ENCODE data around the gene ADCK1. TPM values are rescaled to one million over a fixed set of nuclear protein-coding genes. Genes with fewer than 3 reads are reported as not detected.
"Not testable (repeated sequence)": the region's sequence is repeated elsewhere in the genome, so short reads cannot be mapped to it uniquely, and the experiment has no call there.

Gene ADCK1
- total and polyA plus RNA-seq, 4 experiments from 2014 or later, result 5.2 to 12.0 (median 5.4) TPM

GRCh38 chr14:77915390-77915789 is 115.5 kb downstream of the ADCK1 start:
- H3K9me3 ChIP-seq (ENCODE audit: control insufficient read depth in 1 of 2, low read length in 2 of 2); CTCF ChIA-PET (ENCODE audit: partially characterized antibody); H3K27ac ChIP-seq (ENCODE audit: low read depth, low read length); intact Hi-C loops (cut with micrococcal nuclease); H3K9me3 Mint-ChIP-seq; H3K27me3 ChIP-seq (ENCODE audit: insufficient read depth, low read length); H3K4me3 Mint-ChIP-seq; H3K27ac Mint-ChIP-seq; DNase-seq; POLR2A ChIA-PET (ENCODE audit: partially characterized antibody); H3K4me3 ChIP-seq (ENCODE audit: low read length in 2 of 2); H3K4me1 Mint-ChIP-seq; H3K27me3 Mint-ChIP-seq; H3K4me1 ChIP-seq (ENCODE audit: insufficient read depth, low read length); H3K36me3 ChIP-seq (ENCODE audit: insufficient read depth, low read length): not testable (repeated sequence)
- peaks cover 7 to 24% of the 10 kb centered on the region in 2 donors for H3K36me3 Mint-ChIP-seq

DNA sequence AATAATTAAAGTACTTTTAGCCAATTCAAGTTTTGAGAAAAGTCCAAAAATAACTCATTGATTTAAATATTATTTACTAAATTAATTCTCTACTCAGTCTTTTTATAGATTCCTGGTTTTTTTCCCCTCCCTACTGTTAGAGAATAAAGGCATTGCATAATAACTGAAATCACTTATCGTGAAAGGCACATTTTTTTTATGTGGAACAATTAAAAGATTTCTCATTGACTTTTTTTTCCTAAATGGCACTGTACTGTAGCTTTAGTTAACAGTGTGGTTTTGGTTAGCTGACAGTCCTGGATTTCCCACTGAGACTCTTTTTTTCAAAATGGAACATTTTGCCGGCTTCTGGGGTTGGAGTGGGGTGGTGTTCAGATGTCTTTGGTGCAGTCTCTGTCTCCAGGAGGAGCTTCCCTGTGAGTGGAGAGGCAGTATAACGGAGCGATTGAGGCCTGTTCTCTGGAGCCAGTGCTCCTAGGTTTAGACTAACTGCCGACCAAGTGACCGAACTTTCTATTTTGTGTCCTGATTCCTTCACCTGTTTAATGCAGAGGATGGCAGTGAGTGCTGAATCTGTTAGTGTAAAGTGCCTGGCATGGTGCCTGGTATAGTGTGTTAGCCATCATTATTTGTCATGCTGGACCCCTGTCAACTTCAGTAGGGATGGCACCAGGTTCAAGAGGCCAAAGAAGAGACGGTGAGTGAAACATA is 117.7 kb downstream of the ADCK1 start:
- Histone ChIP-seq H3K27ac (ENCODE audit: low read depth, low read length) (no peak overlapping the region), H3K4me1 (ENCODE audit: insufficient read depth, low read length) (no peaks in the 10 kb centered on the region), H3K36me3 (ENCODE audit: insufficient read depth, low read length) (no peaks in the 10 kb centered on the region), H3K27me3 (ENCODE audit: insufficient read depth, low read length) (no peaks in the 10 kb centered on the region), H3K4me3 (ENCODE audit: low read length in 2 of 2) (no peak overlapping the region), H3K9me3 (ENCODE audit: control insufficient read depth in 1 of 2, low read length in 2 of 2) (no peaks in the 10 kb centered on the region)
- Mint-ChIP-seq H3K9me3 (peaks cover 0 to 5% (median 0%) of the 10 kb centered on the region in 8 donors), H3K4me3 (no peak overlapping the region), H3K4me1 (no peaks in the 10 kb centered on the region), H3K36me3 (peaks cover 7 to 16% of the 10 kb centered on the region in 2 donors), H3K27ac (peak overlapping the region in 1 of 7 donors; percentile 20), H3K27me3 (no peaks in the 10 kb centered on the region)
- CTCF ChIA-PET (ENCODE audit: partially characterized antibody), result no interaction called here
- intact Hi-C loops (cut with micrococcal nuclease), result no loop called here
- DNase-seq, result no peak
- POLR2A ChIA-PET (ENCODE audit: partially characterized antibody), result no interaction called here

DNA sequence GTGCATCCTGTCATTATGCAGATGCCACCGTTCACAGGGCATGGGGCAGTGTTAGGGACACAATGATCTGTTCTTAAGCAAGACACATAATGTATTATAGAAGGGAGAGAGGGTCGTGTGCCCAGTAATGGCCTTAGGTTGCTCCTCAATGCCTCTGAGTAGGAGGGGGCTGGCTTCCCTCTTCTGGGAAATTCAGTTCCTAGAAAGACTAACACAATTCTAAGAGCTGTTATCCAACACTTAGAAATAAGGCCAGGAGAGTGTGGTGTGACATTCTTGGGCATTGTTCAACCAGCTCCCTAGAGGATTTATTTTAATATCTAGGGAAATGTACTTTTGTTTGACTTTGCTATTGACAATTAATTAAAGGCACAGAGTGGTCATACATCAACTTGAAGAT is 118.5 kb downstream of the ADCK1 start:
- Histone ChIP-seq H3K36me3 (ENCODE audit: insufficient read depth, low read length) (no peaks in the 10 kb centered on the region), H3K9me3 (ENCODE audit: control insufficient read depth in 1 of 2, low read length in 2 of 2) (no peaks in the 10 kb centered on the region), H3K27me3 (ENCODE audit: insufficient read depth, low read length) (no peaks in the 10 kb centered on the region), H3K4me1 (ENCODE audit: insufficient read depth, low read length) (no peaks in the 10 kb centered on the region), H3K4me3 (ENCODE audit: low read length in 2 of 2) (no peak overlapping the region), H3K27ac (ENCODE audit: low read depth, low read length) (no peak overlapping the region)
- intact Hi-C loops (cut with micrococcal nuclease), result no loop called here
- H3K4me1 Mint-ChIP-seq, result no peaks in the 10 kb centered on the region
- CTCF ChIA-PET (ENCODE audit: partially characterized antibody), result interaction anchor here (1.0 kb wide), 1 partner anchor 17 kb away, joined by 3 read pairs; no protein-coding TSS in a partner anchor
- POLR2A ChIA-PET (ENCODE audit: partially characterized antibody), result no interaction called here
- H3K4me3 Mint-ChIP-seq, result no peak overlapping the region
- no peaks in the 10 kb centered on the region for H3K27me3 Mint-ChIP-seq
- DNase-seq, result no peak
- H3K9me3 Mint-ChIP-seq, result peaks cover 0 to 5% (median 0%) of the 10 kb centered on the region in 8 donors
- H3K36me3 Mint-ChIP-seq, result peaks cover 7 to 16% of the 10 kb centered on the region in 2 donors
- no peak overlapping the region for H3K27ac Mint-ChIP-seq

- H3K27me3 Mint-ChIP-seq, result no peaks in the 10 kb centered on the region
- no peak for DNase-seq
- no peaks in the 10 kb centered on the region for H3K27me3 ChIP-seq (ENCODE audit: insufficient read depth, low read length)
- no peak overlapping the region for H3K4me3 ChIP-seq (ENCODE audit: low read length in 2 of 2)
- no peaks in the 10 kb centered on the region for H3K4me1 ChIP-seq (ENCODE audit: insufficient read depth, low read length)
- H3K9me3 ChIP-seq (ENCODE audit: control insufficient read depth in 1 of 2, low read length in 2 of 2), result no peaks in the 10 kb centered on the region
- H3K27ac ChIP-seq (ENCODE audit: low read depth, low read length), result no peak overlapping the region
- ChIA-PET POLR2A (ENCODE audit: partially characterized antibody) (no interaction called here), CTCF (ENCODE audit: partially characterized antibody) (no interaction called here)
- no peaks in the 10 kb centered on the region for H3K36me3 ChIP-seq (ENCODE audit: insufficient read depth, low read length)
- H3K4me1 Mint-ChIP-seq, result no peaks in the 10 kb centered on the region
- H3K4me3 Mint-ChIP-seq, result no peak overlapping the region
- H3K9me3 Mint-ChIP-seq, result peaks cover 0 to 5% (median 0%) of the 10 kb centered on the region in 8 donors
- H3K27ac Mint-ChIP-seq, result no peak overlapping the region
- H3K36me3 Mint-ChIP-seq, result peaks cover 7 to 18% of the 10 kb centered on the region in 2 donors
- intact Hi-C loops (cut with micrococcal nuclease), result no loop called here
Observed at GRCh38 chr14:77920312-77920711, 120.4 kb downstream of the ADCK1 start.

- no peak for DNase-seq
- H3K4me1 Mint-ChIP-seq, result no peaks in the 10 kb centered on the region
- H3K9me3 Mint-ChIP-seq, result peaks cover 0 to 5% (median 0%) of the 10 kb centered on the region in 8 donors
- H3K27me3 ChIP-seq (ENCODE audit: insufficient read depth, low read length), result no peaks in the 10 kb centered on the region
- intact Hi-C loops (cut with micrococcal nuclease), result no loop called here
- ChIA-PET POLR2A (ENCODE audit: partially characterized antibody) (no interaction called here), CTCF (ENCODE audit: partially characterized antibody) (no interaction called here)
- peaks cover 8 to 29% of the 10 kb centered on the region in 2 donors for H3K36me3 Mint-ChIP-seq
- no peak overlapping the region for H3K27ac ChIP-seq (ENCODE audit: low read depth, low read length)
- no peaks in the 10 kb centered on the region for H3K36me3 ChIP-seq (ENCODE audit: insufficient read depth, low read length)
- no peaks in the 10 kb centered on the region for H3K27me3 Mint-ChIP-seq
- H3K4me3 ChIP-seq (ENCODE audit: low read length in 2 of 2), result no peak overlapping the region
- no peaks in the 10 kb centered on the region for H3K4me1 ChIP-seq (ENCODE audit: insufficient read depth, low read length)
- no peak overlapping the region for H3K4me3 Mint-ChIP-seq
- H3K9me3 ChIP-seq (ENCODE audit: control insufficient read depth in 1 of 2, low read length in 2 of 2), result no peaks in the 10 kb centered on the region
- H3K27ac Mint-ChIP-seq, result no peak overlapping the region
Observed at GRCh38 chr14:77921818-77922217, 121.9 kb downstream of the ADCK1 start.

DNA sequence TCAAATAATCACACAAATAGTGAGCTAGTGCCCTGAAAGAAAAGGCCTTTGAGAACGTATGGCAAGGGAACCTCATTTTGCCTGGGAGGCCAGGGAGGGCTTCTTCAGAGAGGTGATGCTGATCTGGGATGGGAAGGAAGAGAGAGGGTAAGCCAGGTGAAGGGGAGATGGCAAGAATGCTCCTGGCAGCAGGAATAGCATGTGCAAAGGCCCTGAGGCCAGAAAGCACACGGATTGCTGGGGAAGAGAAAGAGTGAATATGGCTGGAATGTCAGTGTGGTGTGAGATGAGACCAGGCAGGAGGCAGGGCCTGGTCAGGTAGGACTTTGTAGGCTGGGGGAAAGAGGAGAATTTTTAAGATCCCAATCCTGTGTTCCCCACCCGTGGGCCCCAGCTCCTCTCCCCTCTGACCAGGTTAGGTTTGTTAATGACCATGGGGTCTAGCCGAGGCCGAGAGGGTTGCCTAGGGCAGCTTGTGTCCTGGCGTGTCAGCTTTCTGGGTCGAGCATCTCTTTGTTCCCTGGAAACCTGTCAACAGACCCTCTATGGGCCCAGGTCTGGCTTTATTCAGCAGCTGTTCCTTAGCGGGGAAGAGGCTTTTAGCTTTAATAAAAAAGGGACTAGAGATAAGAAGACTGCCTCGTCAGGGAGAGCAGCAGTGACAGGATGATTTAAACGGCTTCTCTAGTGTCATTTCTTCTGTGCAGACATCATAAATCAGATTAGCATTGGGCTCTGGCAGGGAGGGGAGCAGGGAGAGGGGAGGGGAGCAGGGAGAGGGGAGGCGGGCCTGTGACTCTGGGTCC is 123.4 kb downstream of the ADCK1 start:
- intact Hi-C loops (cut with micrococcal nuclease), result no loop called here
- Mint-ChIP-seq H3K4me1 (no peaks in the 10 kb centered on the region), H3K27me3 (no peaks in the 10 kb centered on the region), H3K9me3 (peaks cover 0 to 5% (median 0%) of the 10 kb centered on the region in 8 donors), H3K4me3 (no peak overlapping the region), H3K27ac (no peak overlapping the region), H3K36me3 (peaks cover 8 to 36% of the 10 kb centered on the region in 2 donors)
- H3K4me1 ChIP-seq (ENCODE audit: insufficient read depth, low read length), result no peaks in the 10 kb centered on the region
- no peaks in the 10 kb centered on the region for H3K9me3 ChIP-seq (ENCODE audit: control insufficient read depth in 1 of 2, low read length in 2 of 2)
- POLR2A ChIA-PET (ENCODE audit: partially characterized antibody), result no interaction called here
- CTCF ChIA-PET (ENCODE audit: partially characterized antibody), result no interaction called here
- H3K27ac ChIP-seq (ENCODE audit: low read depth, low read length), result no peak overlapping the region
- no peaks in the 10 kb centered on the region for H3K36me3 ChIP-seq (ENCODE audit: insufficient read depth, low read length)
- H3K4me3 ChIP-seq (ENCODE audit: low read length in 2 of 2), result no peak overlapping the region
- DNase-seq, result no peak
- no peaks in the 10 kb centered on the region for H3K27me3 ChIP-seq (ENCODE audit: insufficient read depth, low read length)

DNA sequence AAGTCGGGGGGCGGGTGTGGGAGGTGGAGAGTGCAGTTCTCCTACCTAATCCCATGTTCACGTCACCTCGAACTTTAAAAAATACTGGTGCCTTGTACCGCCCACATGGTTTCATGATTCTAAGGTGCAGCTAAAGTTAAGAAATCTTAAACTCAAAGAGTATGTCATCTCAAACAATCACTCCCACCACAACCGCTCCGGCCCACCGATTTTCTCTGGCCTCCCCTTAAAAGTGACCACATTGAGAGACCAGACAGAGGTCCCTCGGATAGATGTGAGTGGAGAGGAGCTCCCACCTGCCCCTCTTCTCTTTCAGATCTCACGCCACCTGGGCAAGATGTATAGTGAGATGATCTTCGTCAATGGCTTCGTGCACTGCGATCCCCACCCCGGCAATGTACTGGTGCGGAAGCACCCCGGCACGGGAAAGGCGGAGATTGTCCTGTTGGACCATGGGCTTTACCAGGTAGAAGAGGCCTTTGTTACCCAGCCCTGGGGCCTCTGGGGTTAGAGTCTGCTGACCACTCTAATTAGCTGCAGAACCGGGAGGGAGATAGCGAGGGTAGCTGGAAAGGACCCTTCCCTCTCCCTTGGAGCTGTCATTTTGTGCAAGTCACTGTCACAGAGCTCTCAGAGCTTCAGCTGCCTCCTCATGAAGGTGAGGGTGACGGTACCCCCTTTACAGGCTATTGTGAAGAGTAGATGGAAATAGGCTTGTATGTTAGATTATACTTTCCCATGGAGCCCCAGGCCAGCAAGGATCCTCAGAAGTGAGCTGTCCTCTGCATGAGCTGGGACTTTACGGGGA is 124.4 kb downstream of the ADCK1 start:
- Mint-ChIP-seq H3K4me3 (no peak overlapping the region), H3K4me1 (no peaks in the 10 kb centered on the region)

More for the DNA sequence above, 124.4 kb downstream of the ADCK1 start:
- H3K36me3 ChIP-seq (ENCODE audit: insufficient read depth, low read length), result no peaks in the 10 kb centered on the region
- CTCF ChIA-PET (ENCODE audit: partially characterized antibody), result no interaction called here
- POLR2A ChIA-PET (ENCODE audit: partially characterized antibody), result no interaction called here
- Mint-ChIP-seq H3K36me3 (peaks cover 11 to 41% of the 10 kb centered on the region in 2 donors), H3K27me3 (no peaks in the 10 kb centered on the region), H3K9me3 (peaks cover 0 to 5% (median 0%) of the 10 kb centered on the region in 8 donors), H3K27ac (peak overlapping the region in 1 of 7 donors; percentile 59)
- H3K4me1 ChIP-seq (ENCODE audit: insufficient read depth, low read length), result no peaks in the 10 kb centered on the region
- no peaks in the 10 kb centered on the region for H3K9me3 ChIP-seq (ENCODE audit: control insufficient read depth in 1 of 2, low read length in 2 of 2)
- intact Hi-C loops (cut with micrococcal nuclease), result no loop called here
- H3K27me3 ChIP-seq (ENCODE audit: insufficient read depth, low read length), result no peaks in the 10 kb centered on the region
- no peak for DNase-seq
- H3K4me3 ChIP-seq (ENCODE audit: low read length in 2 of 2), result no peak overlapping the region
- no peak overlapping the region for H3K27ac ChIP-seq (ENCODE audit: low read depth, low read length)
